Stimulated activated CD8-positive, alpha-beta memory T cell treated with anti-CD3 and anti-CD28 coated beads, Interleukin-15, amount 100 ng/mL, for 1 hour (primary cell): ENCODE data around the gene DNAL1.
"Not testable (repeated sequence)": the region's sequence is repeated elsewhere in the genome, so short reads cannot be mapped to it uniquely, and the experiment has no call there.

Source experiments
- DNase-seq: peaks from one replicate; pipeline ENCODE4 v3.0.0-alpha.2; 2020; ENCODE audit warnings: low read depth

DNAL1 gene

GRCh38 chr14:73644531-73645247, at the start of gene DNAL1:
TSS of gene DNAL1 (plus strand) at chr14:73644986. CDS start at chr14:73645040, 54 bp downstream.
- DNase-seq = peak; percentile 75

GRCh38 chr14:73599499-73599898, 45.3 kb upstream of the DNAL1 start:
- no peak for DNase-seq

- DNase-seq = no peak
Observed at GRCh38 chr14:73602994-73603393, 41.8 kb upstream of the DNAL1 start.

- DNase-seq = no peak
Observed at GRCh38 chr14:73606271-73606670, 38.5 kb upstream of the DNAL1 start.

- DNase-seq = no peak
Observed at GRCh38 chr14:73607241-73607640, 37.5 kb upstream of the DNAL1 start.

- DNase-seq = no peak
Observed at GRCh38 chr14:73610687-73611086, 34.1 kb upstream of the DNAL1 start.

- DNase-seq = peak; percentile 26
Observed at GRCh38 chr14:73612339-73613045, 32.3 kb upstream of the DNAL1 start, which contains the start of gene ACOT6. TSS of gene ACOT6 (plus strand) at chr14:73612517. CDS start at chr14:73612572, 55 bp downstream.

GRCh38 chr14:73613046-73613383, 31.8 kb upstream of the DNAL1 start:
- DNase-seq = no peak

GRCh38 chr14:73613419-73613963, 31.3 kb upstream of the DNAL1 start:
- DNase-seq = no peak

GRCh38 chr14:73616831-73617230, 28.0 kb upstream of the DNAL1 start:
- DNase-seq = no peak

- DNase-seq = no peak
Observed at GRCh38 chr14:73619524-73619923, 25.3 kb upstream of the DNAL1 start.

- DNase-seq = no peak
Observed at GRCh38 chr14:73620268-73620667, 24.5 kb upstream of the DNAL1 start.

GRCh38 chr14:73623504-73624054, 21.2 kb upstream of the DNAL1 start:
- DNase-seq = no peak

GRCh38 chr14:73625706-73626105, 19.1 kb upstream of the DNAL1 start:
- DNase-seq = no peak

GRCh38 chr14:73627151-73627558, 17.6 kb upstream of the DNAL1 start:
- no peak for DNase-seq

GRCh38 chr14:73630009-73630780, 14.6 kb upstream of the DNAL1 start:
- DNase-seq = no peak

- peak; percentile 30 for DNase-seq
Observed at GRCh38 chr14:73633116-73634010, 11.4 kb upstream of the DNAL1 start.

GRCh38 chr14:73634011-73634833, 10.6 kb upstream of the DNAL1 start:
- DNase-seq = no peak

- not testable (repeated sequence) for DNase-seq
Observed at GRCh38 chr14:73636355-73636754, 8.4 kb upstream of the DNAL1 start.

GRCh38 chr14:73637830-73638229, 7.0 kb upstream of the DNAL1 start:
- no peak for DNase-seq
